NCI-H2227 (cell line): ENCODE data around the gene LIMS1.
"Not testable (repeated sequence)": the region's sequence is repeated elsewhere in the genome, so short reads cannot be mapped to it uniquely, and the experiment has no call there.

Experiments
- DNase-seq: peaks from one replicate; lab custom pipeline; 2025; ENCODE audit not compliant: unreplicated experiment; lab: John Stamatoyannopoulos, UW

Gene LIMS1

DNA sequence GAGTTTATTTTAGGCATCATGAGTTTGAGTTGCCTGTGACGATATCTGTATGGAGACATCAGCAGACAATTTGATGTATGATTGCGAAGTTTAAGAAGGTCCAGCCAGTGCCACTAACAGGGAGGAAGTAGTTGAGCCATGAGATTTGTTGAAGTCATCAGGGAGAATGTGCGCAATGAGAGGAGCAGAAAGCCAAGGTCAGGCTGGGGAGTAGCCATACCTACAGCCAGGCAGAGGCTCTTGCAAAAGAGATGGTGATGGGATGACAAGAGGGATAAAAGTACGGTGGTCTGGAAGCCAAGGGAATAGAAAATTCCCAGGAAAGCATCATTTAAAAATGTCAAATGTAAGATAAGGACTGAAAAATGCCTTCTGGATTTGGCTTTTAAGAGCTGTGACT lies 51.2 kb downstream of the LIMS1 start:
- no peak for DNase-seq

DNA sequence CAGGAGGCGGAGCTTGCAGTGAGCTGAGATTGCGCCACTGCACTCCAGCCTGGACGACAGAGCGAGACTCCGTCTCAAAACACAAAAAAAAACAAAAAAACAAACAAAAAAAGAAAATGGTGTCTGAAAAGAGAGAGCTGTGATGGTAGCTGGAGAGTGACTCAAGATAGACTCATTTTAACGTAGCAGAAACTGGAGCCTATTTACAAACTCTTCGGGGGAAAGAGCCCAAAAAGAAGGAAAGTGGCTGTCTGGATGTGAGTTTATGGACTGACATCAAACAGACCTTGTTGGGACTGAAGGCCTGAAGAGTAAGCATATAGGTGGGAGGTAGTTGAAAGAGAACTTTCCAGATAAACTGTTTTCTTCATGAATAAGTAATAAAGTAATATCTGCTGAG lies 51.8 kb downstream of the LIMS1 start:
- no peak for DNase-seq

DNA sequence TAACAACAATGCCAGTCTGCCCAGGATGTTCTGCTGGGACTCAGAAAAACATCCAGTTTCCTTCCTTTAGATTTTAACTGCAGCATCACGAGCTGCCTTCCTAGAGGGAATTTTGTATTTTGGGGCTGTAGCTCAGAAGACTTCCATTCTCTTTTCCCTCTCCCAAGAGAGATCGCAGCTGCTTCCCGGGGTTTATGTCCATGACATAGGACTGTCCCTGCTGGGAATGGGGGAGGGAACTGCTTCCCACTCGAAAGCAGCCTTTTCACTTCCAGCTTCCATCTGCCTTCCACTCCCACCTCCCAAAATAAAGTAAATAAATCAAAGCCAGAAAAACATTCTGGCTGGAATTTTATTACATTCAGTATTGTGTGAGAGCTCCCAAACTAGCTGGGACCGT lies 52.4 kb downstream of the LIMS1 start:
- DNase-seq: no peak

DNA sequence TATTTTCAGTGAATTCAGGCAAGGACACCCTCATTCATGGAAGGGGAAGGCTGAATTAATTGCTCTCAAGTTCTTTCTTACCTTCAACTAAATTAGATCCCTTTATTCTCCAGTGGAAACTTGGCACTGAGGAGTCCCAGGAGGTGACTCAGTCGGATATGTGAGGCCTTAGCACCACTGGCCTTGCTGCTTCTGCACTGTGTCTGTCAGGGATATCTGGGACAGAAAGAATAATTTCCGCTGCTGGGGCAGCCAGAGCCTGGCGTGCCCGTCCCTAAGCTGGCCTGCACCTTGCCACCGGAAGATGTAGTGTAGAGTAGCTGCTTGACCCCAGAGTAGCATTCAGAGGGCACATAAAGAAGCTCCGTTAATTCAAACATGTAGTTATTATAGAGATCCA lies 53.4 kb downstream of the LIMS1 start:
- no peak for DNase-seq

DNA sequence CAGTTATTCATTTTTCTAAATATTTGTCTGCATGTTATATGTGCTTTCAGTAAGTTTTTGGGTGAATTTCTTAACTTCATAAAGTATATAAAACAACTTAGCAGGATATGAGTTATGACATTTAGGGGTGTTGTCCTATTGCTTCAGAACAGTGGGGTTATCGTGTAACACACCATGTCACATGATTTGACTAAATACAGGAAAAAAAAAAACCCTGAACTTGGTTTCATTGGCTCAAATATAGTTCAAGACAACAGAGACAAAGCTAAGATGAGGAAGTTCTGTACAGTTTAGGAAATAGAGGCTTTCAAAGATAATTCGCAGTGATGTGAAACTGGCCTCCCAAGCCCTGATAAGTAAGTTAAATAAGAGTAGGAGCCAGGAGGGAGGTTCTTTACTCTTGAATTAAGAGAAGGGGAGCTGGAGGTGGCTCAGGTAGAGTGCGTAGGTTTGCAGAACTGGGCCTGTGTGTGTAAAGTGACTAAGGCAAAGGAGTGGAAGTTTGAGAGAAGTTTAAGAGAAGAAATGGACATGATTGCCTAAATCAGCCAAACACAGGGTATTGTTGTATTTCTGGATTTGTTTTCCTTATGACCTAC lies 53.9 kb downstream of the LIMS1 start:
- DNase-seq: no peak

DNA sequence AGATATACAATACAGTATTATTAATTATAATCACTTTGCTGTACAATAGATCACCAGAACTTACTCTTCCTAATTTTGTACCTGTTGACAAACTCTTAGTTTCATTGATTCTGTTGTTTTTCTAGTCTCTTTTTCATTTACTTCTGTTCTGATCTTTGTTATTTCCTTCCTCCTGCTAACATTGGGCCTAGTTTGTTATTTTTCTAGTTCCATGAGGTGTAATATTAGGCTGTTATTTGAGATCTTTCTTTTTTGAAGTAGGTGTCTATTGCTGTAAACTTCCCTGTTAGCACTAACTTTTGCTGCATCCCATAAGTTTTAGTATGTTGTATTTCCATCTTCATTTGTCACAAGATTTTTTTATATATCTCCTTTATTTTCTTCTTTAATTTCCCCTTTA lies 55.1 kb downstream of the LIMS1 start:
- DNase-seq: no peak

DNA sequence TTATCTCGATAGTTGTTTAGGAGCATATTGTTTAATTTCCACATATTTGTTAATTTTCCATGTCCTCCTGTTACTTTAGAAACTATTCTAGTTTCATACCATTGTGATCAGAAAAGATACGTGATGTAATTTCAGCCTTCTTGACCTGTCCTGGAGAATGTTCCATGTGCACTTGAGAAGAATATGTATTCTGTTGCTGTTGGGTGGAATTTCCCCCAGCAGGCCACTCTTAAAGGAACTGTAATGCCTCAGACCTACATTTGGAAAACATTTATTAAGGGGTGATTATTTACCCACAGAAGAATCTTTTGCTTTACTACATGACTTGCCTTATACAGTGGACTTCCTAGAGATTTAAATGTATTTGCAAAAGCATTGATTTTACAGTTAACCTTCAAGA lies 55.5 kb downstream of the LIMS1 start:
- no peak for DNase-seq

DNA sequence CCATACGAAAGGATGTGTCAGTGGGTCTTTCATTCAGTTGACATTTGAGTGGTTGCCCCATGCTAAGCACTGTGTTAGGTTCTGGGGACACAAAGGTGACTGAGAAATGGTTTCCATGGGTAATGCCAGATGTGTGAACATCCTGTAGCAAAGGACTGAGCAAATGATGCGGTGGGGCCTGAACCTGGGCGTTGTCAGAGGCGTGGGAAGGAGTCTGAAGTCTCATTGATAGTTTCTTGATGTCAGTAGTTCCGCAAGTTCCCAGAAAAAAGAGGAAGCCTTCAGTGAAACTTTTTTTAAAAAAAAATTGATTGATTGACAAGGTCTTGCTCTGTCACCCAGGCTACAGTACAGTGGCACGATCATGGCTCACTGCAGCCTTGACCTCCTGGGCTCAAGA lies 56.9 kb downstream of the LIMS1 start:
- DNase-seq: no peak

DNA sequence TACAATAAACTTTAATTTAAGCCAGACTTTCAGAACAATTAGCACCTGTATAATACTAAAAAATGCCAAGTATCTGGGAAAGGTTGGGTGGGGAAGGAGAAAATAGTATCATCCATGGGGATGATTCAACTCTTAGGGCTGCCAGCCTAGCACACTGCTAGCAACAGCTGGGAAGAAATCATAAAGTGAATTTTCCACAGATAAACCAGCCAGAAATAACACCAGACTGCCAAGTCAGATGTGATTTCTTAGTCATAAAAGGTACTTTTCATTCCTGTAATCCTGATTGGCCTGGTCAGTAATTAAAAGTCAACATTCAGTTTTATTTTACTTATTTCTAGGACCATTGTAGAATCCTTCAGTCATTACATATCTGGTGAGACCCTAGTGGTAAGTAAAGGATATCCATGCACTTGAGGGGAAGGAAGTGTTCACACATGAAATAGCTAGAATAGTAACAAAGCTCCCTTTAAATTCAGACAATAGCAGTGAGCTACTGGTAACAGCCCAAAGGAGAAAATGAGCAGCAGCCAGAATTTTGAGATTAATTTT lies 59.4 kb downstream of the LIMS1 start:
- no peak for DNase-seq

DNA sequence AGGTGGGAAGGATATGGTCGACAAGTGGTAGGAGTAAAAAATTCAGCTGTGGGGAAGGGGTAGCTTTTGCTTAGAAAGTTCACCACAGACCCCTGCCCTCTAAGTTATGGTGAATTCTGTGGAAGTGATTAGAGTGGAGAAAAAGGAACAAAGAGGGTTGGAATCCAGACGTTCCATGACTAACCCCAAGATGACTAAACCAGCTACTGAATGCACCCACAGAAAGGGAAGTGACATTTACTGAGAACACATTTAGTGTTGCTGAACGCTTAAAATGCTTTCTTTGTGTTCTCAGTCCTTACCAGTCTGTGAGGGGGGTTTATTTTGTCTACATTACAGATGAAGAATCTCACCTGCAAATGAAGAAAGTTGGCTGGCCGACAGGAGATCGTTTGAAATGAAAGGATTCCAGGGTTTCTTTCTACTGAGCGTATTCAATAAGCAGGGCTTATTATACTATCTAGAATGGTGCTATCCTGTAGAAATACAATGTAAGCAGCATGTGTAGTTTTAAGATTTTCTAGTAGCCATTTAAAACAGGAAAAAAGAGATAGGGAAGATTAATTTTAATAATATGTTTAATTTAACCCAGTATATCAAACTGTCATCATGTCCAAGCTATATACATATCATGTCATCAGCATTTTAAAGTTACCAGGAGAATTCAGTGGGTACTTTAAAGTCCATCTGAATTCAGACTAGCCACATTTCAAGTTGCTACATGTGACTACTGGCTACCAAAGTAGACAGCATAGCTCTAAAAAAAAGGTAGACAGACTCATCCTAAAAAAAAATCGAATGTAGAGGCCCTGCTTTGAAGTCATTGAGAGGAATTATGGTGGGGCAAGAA lies 60.1 kb downstream of the LIMS1 start:
- no peak for DNase-seq

DNA sequence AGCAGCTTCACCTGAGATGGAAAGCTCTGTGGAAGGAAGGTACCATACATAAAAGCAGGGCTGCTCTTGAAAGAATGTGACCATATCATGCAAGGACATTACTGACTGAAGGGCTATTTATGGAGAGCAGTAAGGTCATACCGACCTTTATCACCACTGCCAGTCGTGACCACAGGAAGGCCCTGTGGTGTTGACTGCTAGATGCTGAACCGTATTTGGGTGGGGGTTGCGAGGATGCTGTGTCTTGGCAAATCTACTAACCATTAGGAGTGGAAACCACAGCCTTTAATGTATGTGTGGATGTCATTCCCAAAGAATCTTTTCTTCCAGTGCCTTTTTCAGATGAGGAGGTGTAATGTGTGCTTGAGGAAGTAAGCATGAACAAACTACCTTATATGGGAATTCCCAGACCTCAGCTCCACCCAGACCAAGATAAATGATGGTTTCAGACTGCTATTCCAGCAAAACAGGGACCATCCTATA lies 60.8 kb downstream of the LIMS1 start:
- no peak for DNase-seq

DNA sequence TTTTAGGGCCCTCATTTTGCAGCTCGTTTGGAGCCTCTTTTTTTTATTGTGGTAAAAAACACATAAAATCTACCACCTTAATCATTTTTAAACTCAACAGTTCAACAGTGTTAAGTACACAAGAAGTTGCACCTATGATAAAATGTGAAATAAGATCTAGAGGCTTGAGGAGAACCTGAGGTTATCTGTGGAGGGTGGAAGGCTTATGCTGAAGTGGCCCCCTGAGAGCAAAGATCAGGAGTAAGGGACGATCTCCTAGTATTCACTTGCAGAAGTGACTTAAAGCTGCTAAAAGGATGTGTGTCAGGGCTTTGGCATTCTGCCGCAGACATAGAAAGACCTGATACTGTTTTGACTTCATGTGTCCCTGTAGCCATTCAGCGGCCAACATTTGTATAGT lies 61.5 kb downstream of the LIMS1 start:
- not testable (repeated sequence) for DNase-seq

DNA sequence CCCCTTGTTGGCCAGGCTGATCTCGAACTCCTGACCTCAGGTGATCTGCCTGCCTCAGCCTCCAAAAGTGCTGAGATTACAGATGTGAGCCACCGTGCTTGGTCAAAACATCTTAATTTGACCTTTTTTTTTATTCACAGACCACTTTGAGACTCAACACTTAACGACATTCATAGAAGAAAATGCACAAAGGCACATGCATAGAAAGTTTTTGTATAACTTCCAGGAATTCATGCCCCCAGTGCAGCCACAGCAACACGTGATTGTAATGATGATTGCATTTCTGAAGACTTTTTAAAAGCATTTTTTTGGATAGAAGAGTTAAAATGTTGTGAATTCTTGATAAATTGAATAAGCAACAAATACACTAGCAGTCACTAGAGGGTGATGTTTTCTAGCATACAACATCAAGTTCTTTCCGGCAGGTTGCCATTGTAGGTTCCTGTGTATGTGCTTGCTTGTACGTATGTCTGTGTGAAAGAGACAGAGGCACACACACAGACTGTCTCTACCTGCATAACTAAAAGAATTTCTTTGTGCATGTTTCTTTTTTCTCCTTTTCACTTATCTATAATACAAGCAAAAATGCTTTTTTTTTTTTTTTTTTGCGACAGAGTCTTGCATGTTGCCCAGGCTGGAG lies 63.0 kb downstream of the LIMS1 start:
- DNase-seq: not testable (repeated sequence)

DNA sequence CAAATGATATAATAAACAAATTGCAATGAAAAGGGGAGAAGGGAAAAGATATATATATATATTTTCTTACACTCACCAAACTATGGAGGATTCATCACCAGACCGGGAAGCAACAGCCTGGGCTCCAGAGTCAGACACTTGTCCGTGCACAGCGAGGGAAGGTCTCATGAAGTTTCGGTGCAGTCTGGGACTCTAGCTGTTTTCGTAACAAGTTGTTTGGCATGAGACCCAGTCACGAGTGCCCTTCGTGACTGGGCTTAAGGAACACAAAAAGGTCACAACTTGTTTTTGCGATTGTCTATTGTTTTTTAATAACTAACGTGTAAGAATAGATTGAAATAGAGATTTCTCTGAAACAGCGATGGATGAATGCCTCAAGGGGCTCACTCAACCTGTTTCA lies 66.9 kb downstream of the LIMS1 start:
- DNase-seq: not testable (repeated sequence)

DNA sequence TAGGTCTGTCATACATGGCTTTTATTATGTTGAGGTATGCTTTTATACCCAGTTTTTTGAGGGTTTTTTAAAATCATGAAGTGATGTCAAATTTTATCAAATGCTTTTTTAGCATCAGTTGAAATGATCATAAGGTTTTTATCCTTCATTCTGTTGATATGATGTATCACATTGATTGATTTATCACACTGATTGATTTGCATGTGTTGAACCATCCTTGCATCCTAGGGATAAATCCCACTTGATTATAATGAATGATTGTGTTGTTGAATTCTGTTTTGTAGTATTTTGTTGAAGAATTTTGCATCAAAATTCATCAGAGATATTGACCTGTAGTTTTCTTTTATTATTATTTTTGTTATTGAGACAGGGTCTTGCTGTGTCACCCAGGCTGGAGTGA lies 68.2 kb downstream of the LIMS1 start:
- DNase-seq: no peak

DNA sequence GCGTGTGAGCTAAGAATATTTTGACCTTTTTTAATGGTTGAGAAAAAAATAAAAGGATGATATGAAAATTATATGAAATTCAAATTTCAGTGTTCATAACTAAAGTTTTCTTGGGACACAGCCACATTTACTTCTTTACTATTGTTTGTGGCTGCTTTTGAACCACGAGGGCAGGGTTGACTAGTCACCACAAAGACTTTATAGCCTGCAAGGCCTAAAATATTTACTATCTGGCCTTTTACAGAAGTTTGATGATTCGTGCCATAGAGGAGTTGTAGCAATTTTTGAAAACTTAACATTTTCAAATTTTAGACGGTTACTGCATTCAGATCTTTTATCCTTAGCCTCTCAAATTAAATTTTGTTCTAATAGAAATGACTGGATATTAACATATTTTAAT lies 69.9 kb downstream of the LIMS1 start:
- no peak for DNase-seq

DNA sequence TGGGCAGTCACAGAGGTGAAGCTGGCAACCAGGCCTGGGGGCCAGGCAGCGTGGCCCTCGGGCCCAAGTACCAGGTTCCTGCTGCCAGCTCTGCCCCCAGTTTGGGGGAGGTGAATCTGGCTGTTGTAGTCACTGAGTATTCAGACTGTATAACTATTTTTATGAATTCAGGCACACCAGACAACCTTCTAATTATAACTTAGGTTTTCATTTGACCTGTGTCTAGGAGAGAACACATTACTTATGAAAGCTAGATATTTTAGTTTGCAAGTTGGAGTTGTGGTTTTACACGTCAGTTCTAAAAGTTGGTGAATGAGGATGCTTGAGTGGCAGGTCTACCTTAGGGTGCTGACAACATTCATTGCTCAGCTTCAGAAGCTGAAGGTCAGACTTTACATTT lies 71.7 kb downstream of the LIMS1 start:
- no peak for DNase-seq

DNA sequence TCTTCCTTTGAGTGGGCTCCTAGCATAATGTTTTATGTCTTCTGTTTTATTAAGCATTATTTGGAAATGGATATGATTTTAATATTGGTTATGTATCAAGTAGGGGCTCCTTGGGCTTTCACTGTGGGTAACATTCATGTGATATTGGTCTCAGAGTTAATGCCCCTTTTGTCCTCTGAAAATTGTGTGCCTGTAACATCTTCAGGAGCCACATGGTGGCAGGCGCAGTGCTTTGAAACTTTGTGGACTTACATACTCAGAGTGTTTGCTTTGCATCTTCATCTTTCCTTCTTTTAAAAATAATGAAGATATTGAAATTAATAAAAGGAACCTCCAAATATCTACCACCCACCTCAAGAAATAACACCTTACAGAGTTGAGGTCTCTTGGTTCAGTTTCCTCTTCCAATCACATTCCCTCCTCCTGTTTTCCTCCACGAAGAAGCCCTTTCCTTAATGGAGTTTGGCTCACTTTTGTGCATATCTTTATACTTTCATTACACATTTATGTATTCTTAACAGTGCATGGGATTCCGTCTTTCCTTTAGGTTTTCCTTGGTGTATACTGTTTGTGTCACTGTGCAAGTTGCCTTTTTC lies 73.5 kb downstream of the LIMS1 start:
- DNase-seq: peak; percentile 10

DNA sequence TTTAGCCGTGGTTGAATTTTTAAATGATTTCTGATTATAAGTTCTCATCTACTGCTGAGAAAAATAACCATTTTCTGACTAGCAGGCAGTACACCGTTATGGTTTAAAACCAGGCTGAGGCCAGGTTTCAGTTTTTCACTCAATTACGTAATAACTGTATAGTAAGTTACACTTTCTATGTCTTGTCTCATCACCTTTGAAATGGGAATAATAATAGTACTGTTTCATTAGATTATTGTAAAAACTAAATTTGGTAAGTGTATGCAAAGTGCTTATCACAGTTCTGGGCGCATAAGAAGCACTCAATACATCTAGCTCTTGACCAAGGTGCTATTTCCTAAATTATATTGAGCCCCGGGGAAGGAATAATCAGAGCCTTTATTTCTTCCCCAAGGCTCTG lies 76.8 kb downstream of the LIMS1 start:
- DNase-seq: no peak

DNA sequence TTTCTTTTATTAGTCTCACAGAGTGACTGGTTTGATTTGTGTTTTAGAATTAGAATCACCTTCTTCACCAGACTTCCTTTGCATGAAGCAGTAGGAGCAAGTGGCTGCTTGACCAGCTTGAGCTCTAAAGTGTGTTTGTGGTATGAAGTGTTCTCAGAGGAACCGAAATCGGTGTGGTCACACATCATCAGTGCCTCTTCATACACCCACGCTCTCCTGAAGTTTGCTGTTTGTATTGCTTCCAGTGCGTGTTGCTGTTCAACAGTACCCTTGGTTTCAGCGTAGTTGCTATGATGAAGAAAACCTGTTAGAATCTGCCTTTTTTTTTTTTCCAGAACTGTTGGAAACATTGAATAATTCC lies 77.9 kb downstream of the LIMS1 start:
- DNase-seq: no peak

DNA sequence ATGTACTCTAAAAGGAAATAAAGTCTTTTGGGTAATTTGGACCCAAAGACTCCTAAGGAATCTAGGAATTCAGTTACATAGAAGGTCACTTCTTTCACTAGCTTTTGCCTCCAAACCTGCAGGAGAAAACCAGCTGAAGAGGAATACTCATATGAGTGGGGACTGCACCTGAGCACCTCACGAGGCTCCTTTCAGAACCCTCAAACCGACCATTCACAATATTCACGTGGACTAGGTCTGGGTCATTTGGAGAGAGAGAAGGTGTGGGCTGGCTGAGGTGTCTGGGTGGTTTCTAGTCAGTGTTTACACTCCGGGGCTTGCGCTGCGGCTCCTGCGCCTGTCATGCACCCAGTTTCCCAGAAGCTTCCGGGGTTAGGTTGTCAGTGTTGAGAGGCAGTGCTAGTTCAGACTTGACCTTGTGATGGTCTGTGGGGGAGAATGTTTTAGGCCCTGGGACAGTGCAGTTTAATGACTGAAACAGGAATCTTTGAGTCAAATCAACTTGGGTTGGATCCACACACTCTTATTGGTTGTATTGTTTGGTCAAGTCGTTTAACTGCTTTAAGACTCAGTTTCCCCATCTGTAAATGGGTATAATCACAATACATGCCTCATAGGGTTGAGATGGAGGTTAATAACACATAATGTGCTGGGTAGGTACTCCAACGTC lies 78.4 kb downstream of the LIMS1 start:
- DNase-seq: no peak
